Astrocyte (in vitro differentiated cells and primary cell): ENCODE data around the gene C6orf89. TPM values are rescaled to one million over a fixed set of nuclear protein-coding genes. Genes with fewer than 3 reads are reported as not detected.

Source experiments
- DNase-seq: peaks from one replicate; pipeline ENCODE4 v3.0.0-alpha.2; 2010; ENCODE audit warnings: low read depth
- FAIRE-seq: peaks from 2 replicates; lab custom pipeline; 2011; peaks lifted over from hg19 to GRCh38; lab: Jason Lieb, UNC
- H2AFZ ChIP-seq: 2 replicates; pipeline ENCODE4 v1.6.0; 2012; ENCODE audit warnings: low read depth, low read length, inconsistent platforms
- H3K27ac ChIP-seq: 2 replicates; pipeline ENCODE4 v1.5.1; 2011; ENCODE audit warnings: low read depth, low read length, inconsistent platforms
- H3K27me3 ChIP-seq: 2 replicates; pipeline ENCODE4 v1.6.0; 2011; ENCODE audit warnings: low read length, inconsistent platforms; ENCODE audit not compliant: insufficient read depth
- H3K36me3 ChIP-seq: 2 replicates; pipeline ENCODE4 v1.5.1; 2011; ENCODE audit warnings: low read length, inconsistent platforms; ENCODE audit not compliant: insufficient read depth
- H3K4me1 ChIP-seq: 2 replicates; pipeline ENCODE4 v1.5.1; 2011; ENCODE audit warnings: low read length, inconsistent platforms; ENCODE audit not compliant: insufficient read depth
- H3K4me2 ChIP-seq: 2 replicates; pipeline ENCODE4 v1.6.0; 2012; ENCODE audit warnings: low read length, inconsistent platforms
- H3K4me3 ChIP-seq: 2 replicates; pipeline ENCODE4 v1.5.1; 2011; ENCODE audit warnings: low read depth, mild to moderate bottlenecking, low read length, inconsistent platforms; ENCODE audit not compliant: insufficient read depth
- H3K79me2 ChIP-seq: 2 replicates; pipeline ENCODE4 v1.6.0; 2012; ENCODE audit warnings: mild to moderate bottlenecking, low read length, inconsistent platforms; ENCODE audit not compliant: insufficient read depth
- H3K9ac ChIP-seq: 2 replicates; pipeline ENCODE4 v1.6.0; 2012; ENCODE audit warnings: mild to moderate bottlenecking, low read length, inconsistent platforms
- H3K9me3 ChIP-seq: 2 replicates; pipeline ENCODE4 v1.5.1; 2012; ENCODE audit warnings: low read depth, mild to moderate bottlenecking, low read length, inconsistent platforms; ENCODE audit not compliant: insufficient read depth
- H4K20me1 ChIP-seq: 2 replicates; pipeline ENCODE4 v1.6.0; 2012; ENCODE audit warnings: low read length, inconsistent platforms; ENCODE audit not compliant: insufficient read depth
- H3K27ac Mint-ChIP-seq: one replicate; pipeline ENCODE4 v1.8.0; 2021; ENCODE audit warnings: mild to moderate bottlenecking, mixed read lengths; ENCODE audit not compliant: unreplicated experiment
- H3K27me3 Mint-ChIP-seq: one replicate; pipeline ENCODE4 v1.8.0; 2021; ENCODE audit warnings: low read depth, mixed read lengths; ENCODE audit not compliant: unreplicated experiment
- H3K36me3 Mint-ChIP-seq: one replicate; pipeline ENCODE4 v1.8.0; 2021; ENCODE audit warnings: low read depth, mixed read lengths; ENCODE audit not compliant: unreplicated experiment
- H3K4me1 Mint-ChIP-seq: one replicate; pipeline ENCODE4 v1.8.0; 2021; ENCODE audit warnings: low read depth, mixed read lengths; ENCODE audit not compliant: unreplicated experiment
- H3K4me3 Mint-ChIP-seq: one replicate; pipeline ENCODE4 v1.8.0; 2021; ENCODE audit warnings: mild to moderate bottlenecking, moderate library complexity, mixed read lengths; ENCODE audit not compliant: unreplicated experiment
- H3K9me3 Mint-ChIP-seq: one replicate; pipeline ENCODE4 v1.8.0; 2021; ENCODE audit warnings: mild to moderate bottlenecking, mixed read lengths; ENCODE audit not compliant: unreplicated experiment
- EZH2 ChIP-seq: IDR thresholded peaks from 2 replicates; pipeline ENCODE4 v1.6.1; 2012; ENCODE audit warnings: mild to moderate bottlenecking, low read length, inconsistent platforms; ENCODE audit not compliant: insufficient read depth
- total RNA-seq: library from RNA; stranded (reverse); gene quantifications from 2 replicates; pipeline ENCODE4 v1.2.1, GENCODE V29; 2021
- TF ChIP-seq, protein P1 (sequence below): IDR thresholded peaks from 2 replicates; pipeline ENCODE4 v1.5.1; 2011; ENCODE audit warnings: low read depth, mild to moderate bottlenecking, inconsistent platforms, low read length, moderate library complexity; ENCODE audit not compliant: insufficient read depth

C6orf89 gene
- total RNA-seq, 1 donor from 2014 or later, result 37.8 TPM

DNA sequence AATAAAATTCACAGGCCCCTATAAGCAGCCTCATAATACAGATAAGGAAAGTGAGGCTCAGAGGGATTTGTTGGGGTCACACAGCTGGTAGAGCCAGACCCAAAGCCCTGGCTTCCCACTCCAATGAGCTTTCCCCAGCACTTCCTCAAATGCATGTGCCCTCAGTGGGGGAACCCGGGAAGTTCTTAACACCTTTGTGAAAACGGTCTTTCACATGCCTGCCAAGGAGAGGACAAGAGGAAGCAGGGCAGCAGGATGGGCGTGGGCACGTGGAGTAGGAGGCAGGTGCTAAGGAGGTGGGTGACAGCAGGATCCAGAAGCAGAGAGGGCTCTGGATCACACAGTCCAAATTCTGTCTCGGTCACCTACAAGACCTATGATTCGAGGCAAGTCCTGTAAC lies 69.4 kb downstream of the C6orf89 start:
- H3K79me2 ChIP-seq, result no peaks in the 10 kb centered on the region
- H3K9me3 Mint-ChIP-seq, result no peaks in the 10 kb centered on the region
- H3K9ac ChIP-seq, result no peak overlapping the region
- H3K36me3 ChIP-seq, result no peaks in the 10 kb centered on the region
- no peak for DNase-seq
- no peak for FAIRE-seq
- H3K27me3 ChIP-seq, result no peaks in the 10 kb centered on the region
- H3K27ac ChIP-seq, result no peak overlapping the region
- H3K9me3 ChIP-seq, result no peaks in the 10 kb centered on the region
- H4K20me1 ChIP-seq, result no peaks in the 10 kb centered on the region
- H3K36me3 Mint-ChIP-seq, result no peaks in the 10 kb centered on the region
- no peak for TF ChIP-seq EZH2
- TF ChIP-seq, protein P1, sequence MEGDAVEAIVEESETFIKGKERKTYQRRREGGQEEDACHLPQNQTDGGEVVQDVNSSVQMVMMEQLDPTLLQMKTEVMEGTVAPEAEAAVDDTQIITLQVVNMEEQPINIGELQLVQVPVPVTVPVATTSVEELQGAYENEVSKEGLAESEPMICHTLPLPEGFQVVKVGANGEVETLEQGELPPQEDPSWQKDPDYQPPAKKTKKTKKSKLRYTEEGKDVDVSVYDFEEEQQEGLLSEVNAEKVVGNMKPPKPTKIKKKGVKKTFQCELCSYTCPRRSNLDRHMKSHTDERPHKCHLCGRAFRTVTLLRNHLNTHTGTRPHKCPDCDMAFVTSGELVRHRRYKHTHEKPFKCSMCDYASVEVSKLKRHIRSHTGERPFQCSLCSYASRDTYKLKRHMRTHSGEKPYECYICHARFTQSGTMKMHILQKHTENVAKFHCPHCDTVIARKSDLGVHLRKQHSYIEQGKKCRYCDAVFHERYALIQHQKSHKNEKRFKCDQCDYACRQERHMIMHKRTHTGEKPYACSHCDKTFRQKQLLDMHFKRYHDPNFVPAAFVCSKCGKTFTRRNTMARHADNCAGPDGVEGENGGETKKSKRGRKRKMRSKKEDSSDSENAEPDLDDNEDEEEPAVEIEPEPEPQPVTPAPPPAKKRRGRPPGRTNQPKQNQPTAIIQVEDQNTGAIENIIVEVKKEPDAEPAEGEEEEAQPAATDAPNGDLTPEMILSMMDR, result no peak
- no peak overlapping the region for H3K27ac Mint-ChIP-seq
- peaks cover 7% of the 10 kb centered on the region for H3K4me1 ChIP-seq
- peaks cover 8% of the 10 kb centered on the region for H3K27me3 Mint-ChIP-seq
- peaks cover 3% of the 10 kb centered on the region for H3K4me1 Mint-ChIP-seq
- H3K4me2 ChIP-seq, result no peak overlapping the region
- no peak overlapping the region for H2AFZ ChIP-seq
- no peak overlapping the region for H3K4me3 ChIP-seq
- no peak overlapping the region for H3K4me3 Mint-ChIP-seq

- no peaks in the 10 kb centered on the region for H3K27me3 ChIP-seq
- H3K4me1 ChIP-seq, result peaks cover 13% of the 10 kb centered on the region
- H3K27me3 Mint-ChIP-seq, result peaks cover 8% of the 10 kb centered on the region
- no peaks in the 10 kb centered on the region for H4K20me1 ChIP-seq
- H3K9ac ChIP-seq, result no peak overlapping the region
- no peaks in the 10 kb centered on the region for H3K79me2 ChIP-seq
- no peak overlapping the region for H3K4me2 ChIP-seq
- H3K4me3 Mint-ChIP-seq, result no peak overlapping the region
- FAIRE-seq (no peak), DNase-seq (no peak)
- no peak for TF ChIP-seq EZH2
- TF ChIP-seq, protein P1, result no peak
- H3K4me3 ChIP-seq, result no peak overlapping the region
- H3K9me3 ChIP-seq, result no peaks in the 10 kb centered on the region
- no peaks in the 10 kb centered on the region for H3K36me3 Mint-ChIP-seq
- peaks cover 6% of the 10 kb centered on the region for H3K4me1 Mint-ChIP-seq
- no peak overlapping the region for H3K27ac ChIP-seq
- no peaks in the 10 kb centered on the region for H3K36me3 ChIP-seq
- H3K9me3 Mint-ChIP-seq, result no peaks in the 10 kb centered on the region
- no peak overlapping the region for H2AFZ ChIP-seq
- H3K27ac Mint-ChIP-seq, result no peak overlapping the region
These were observed 70.1 kb downstream of the C6orf89 start for GRCh38 chr6:36955671-36956445.

GRCh38 chr6:36956446-36956820 lies 70.7 kb downstream of the C6orf89 start:
- H3K27me3 Mint-ChIP-seq, result peaks cover 8% of the 10 kb centered on the region
- Histone ChIP-seq H3K36me3 (no peaks in the 10 kb centered on the region), H3K27me3 (no peaks in the 10 kb centered on the region), H3K4me2 (no peak overlapping the region), H3K9me3 (no peaks in the 10 kb centered on the region), H4K20me1 (no peaks in the 10 kb centered on the region), H3K4me1 (peaks cover 14% of the 10 kb centered on the region), H3K9ac (no peak overlapping the region), H3K79me2 (no peaks in the 10 kb centered on the region), H3K4me3 (no peak overlapping the region), H3K27ac (no peak overlapping the region), H2AFZ (no peak overlapping the region)
- H3K36me3 Mint-ChIP-seq, result no peaks in the 10 kb centered on the region
- H3K4me3 Mint-ChIP-seq, result no peak overlapping the region
- H3K9me3 Mint-ChIP-seq, result no peaks in the 10 kb centered on the region
- peaks cover 6% of the 10 kb centered on the region for H3K4me1 Mint-ChIP-seq
- no peak for TF ChIP-seq EZH2
- TF ChIP-seq, protein P1, result no peak
- FAIRE-seq (no peak), DNase-seq (no peak)
- no peak overlapping the region for H3K27ac Mint-ChIP-seq
